Measurements from ENCODE around the gene C11orf65. TPM values are rescaled to one million over a fixed set of nuclear protein-coding genes. Genes with fewer than 3 reads are reported as not detected.

The C11orf65 gene
- total and polyA plus RNA-seq, 9 donors, result 0.35 to 1.2 (median 0.80) TPM

DNA sequence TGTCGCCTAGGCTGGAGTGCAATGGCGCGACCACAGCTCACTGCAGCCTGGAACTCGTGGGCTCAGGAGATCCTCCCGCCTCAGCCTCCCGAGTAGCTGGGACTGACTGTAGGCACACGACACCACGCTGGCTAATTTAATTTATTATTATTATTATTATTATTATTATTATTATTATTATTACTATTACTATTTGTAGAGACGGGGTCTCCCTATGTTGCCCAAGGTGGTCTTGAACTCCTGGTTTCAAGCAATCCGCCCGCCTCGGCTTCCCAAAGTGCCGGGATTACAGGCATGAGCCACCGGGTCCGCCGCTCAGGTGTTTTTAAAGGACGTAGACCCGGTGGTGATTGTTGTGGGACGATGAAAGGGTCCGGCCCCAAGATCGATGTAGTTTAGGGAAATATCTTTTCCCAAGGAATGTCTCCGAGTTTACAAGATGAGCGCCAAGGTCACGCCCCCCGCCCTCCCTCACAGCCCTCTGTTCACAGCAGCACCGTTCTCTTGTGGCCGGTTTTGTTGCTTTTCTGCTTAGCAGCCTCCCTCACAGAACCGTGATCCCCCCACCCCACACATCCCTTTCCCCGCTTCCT, 31.6 kb upstream of the C11orf65 start:
- Histone ChIP-seq H3K9me3 (no peaks in the 10 kb centered on the region), H3K27me3 (no peaks in the 10 kb centered on the region), H3K36me3 (no peaks in the 10 kb centered on the region), H3K4me1 (ENCODE audit: insufficient read depth) (peaks cover 2% of the 10 kb centered on the region), H3K4me3 (peak overlapping the region; percentile 71), H3K27ac (peak overlapping the region; percentile 98)
- DNase-seq, result peak; percentile 32 to 63 (median 39)
- intact Hi-C loops (cut with DNase I), result no loop called here
- 37 to 67% (median 57%) methylated on average over 29 of the region's 29 CpGs for WGBS, 3 donors
- TF ChIP-seq, protein P1, sequence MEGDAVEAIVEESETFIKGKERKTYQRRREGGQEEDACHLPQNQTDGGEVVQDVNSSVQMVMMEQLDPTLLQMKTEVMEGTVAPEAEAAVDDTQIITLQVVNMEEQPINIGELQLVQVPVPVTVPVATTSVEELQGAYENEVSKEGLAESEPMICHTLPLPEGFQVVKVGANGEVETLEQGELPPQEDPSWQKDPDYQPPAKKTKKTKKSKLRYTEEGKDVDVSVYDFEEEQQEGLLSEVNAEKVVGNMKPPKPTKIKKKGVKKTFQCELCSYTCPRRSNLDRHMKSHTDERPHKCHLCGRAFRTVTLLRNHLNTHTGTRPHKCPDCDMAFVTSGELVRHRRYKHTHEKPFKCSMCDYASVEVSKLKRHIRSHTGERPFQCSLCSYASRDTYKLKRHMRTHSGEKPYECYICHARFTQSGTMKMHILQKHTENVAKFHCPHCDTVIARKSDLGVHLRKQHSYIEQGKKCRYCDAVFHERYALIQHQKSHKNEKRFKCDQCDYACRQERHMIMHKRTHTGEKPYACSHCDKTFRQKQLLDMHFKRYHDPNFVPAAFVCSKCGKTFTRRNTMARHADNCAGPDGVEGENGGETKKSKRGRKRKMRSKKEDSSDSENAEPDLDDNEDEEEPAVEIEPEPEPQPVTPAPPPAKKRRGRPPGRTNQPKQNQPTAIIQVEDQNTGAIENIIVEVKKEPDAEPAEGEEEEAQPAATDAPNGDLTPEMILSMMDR (IDR thresholded peaks at IDR 0.05), result no peak
- TF ChIP-seq EP300 (IDR thresholded peaks at IDR 0.05) (no peak), POLR2A (IDR thresholded peaks at IDR 0.05) (no peak)

DNA sequence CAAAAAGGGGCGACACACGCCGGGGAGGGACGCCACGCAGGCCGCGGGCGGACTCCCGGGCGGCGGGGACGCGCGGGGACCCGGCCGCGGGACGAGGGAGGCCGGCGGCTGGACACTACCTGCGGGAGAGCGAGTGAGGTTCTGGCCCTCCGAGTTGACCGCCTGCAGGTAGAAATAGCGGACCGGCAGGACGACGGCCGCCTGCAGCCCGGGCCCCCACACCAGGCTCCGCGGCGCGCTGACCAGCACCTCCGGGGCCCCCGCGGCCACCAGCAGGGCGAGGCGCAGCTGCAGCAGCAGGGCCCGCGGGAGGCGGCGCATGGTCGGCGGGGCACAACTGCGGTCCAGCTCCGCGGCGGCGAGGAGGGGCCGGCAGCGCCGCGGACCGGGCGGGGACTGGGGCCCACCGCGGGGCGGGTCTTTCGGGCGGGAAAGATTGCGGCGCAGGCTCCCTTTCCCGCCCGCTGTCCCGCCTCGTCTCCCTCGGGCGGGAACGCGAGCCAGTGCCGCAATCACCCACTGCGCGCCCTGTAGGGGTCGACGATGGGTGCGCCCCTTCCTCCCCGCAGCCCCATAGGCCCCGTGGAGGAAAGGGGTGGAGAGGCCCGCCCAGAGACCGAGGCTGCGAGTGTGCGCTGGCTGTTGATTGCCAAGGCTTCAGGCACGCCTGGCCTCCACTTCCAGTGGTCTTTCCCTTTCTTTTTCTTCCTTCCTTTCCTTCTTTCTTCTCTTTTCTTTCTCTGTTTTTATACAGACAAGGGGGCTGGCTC, 30.9 kb upstream of the C11orf65 start, which contains the start of gene POGLUT3:
POGLUT3 (minus strand) TSS at position 339 of the 770 bp plus-strand sequence; CDS start at position 321, 18 bp downstream.
- H3K27me3 ChIP-seq, result no peaks in the 10 kb centered on the region
- H3K9me3 ChIP-seq, result no peaks in the 10 kb centered on the region
- no peak for TF ChIP-seq EP300 (IDR thresholded peaks at IDR 0.05)
- peak; percentile 17 for TF ChIP-seq POLR2A (IDR thresholded peaks at IDR 0.05)
- TF ChIP-seq, protein P1 (IDR thresholded peaks at IDR 0.05), result peak in 1 of 3 donors; percentile 19
- peak within 1 kb of the TSS; percentile 98 for H3K27ac ChIP-seq
- intact Hi-C loops (cut with DNase I), result no loop called here
- H3K36me3 ChIP-seq, result no peaks in the 10 kb centered on the region
- peak within 1 kb of the TSS; percentile 71 for H3K4me3 ChIP-seq
- 0 to 1% (median 0%) methylated on average over 59 to 82 of the region's 84 CpGs for WGBS, 3 donors
- DNase-seq, result peak; percentile 52 to 77 (median 71)
- H3K4me1 ChIP-seq (ENCODE audit: insufficient read depth), result peaks cover 2% of the 10 kb centered on the region

GRCh38 chr11:108497317-108498045, 30.2 kb upstream of the C11orf65 start:
- intact Hi-C loops (cut with DNase I), result no loop called here
- H3K36me3 ChIP-seq, result no peaks in the 10 kb centered on the region
- DNase-seq, result peak; percentile 88 to 92 (median 88)
- 1% methylated on average over 30 of the region's 30 CpGs for WGBS, 3 donors
- peak overlapping the region; percentile 71 for H3K4me3 ChIP-seq
- H3K9me3 ChIP-seq, result no peaks in the 10 kb centered on the region
- peaks cover 2% of the 10 kb centered on the region for H3K4me1 ChIP-seq (ENCODE audit: insufficient read depth)
- H3K27ac ChIP-seq, result peak overlapping the region; percentile 98
- peak; percentile 73 for TF ChIP-seq POLR2A (IDR thresholded peaks at IDR 0.05)
- TF ChIP-seq EP300 (IDR thresholded peaks at IDR 0.05), result peak; percentile 5
- TF ChIP-seq, protein P1 (IDR thresholded peaks at IDR 0.05), result no peak
- H3K27me3 ChIP-seq, result no peaks in the 10 kb centered on the region

GRCh38 chr11:108496643-108497256, 29.4 kb upstream of the C11orf65 start:
- H3K4me3 ChIP-seq, result peak overlapping the region; percentile 71
- H3K9me3 ChIP-seq, result no peaks in the 10 kb centered on the region
- H3K36me3 ChIP-seq, result no peaks in the 10 kb centered on the region
- peaks cover 2% of the 10 kb centered on the region for H3K4me1 ChIP-seq (ENCODE audit: insufficient read depth)
- 73 to 81% (median 75%) methylated on average over 7 of the region's 7 CpGs for WGBS, 3 donors
- TF ChIP-seq POLR2A (IDR thresholded peaks at IDR 0.05) (no peak), EP300 (IDR thresholded peaks at IDR 0.05) (no peak)
- TF ChIP-seq, protein P1 (IDR thresholded peaks at IDR 0.05), result no peak
- peak overlapping the region in 1 of 2 donors; percentile 98 for H3K27ac ChIP-seq
- intact Hi-C loops (cut with DNase I), result no loop called here
- no peaks in the 10 kb centered on the region for H3K27me3 ChIP-seq
- peak in 1 of 5 donors; percentile 20 for DNase-seq

Data from ovary (tissue), 9 donors.